Ovary (tissue), 9 donors: ENCODE measurements around the gene SDK1. TPM values are rescaled to one million over a fixed set of nuclear protein-coding genes. Genes with fewer than 3 reads are reported as not detected.

Source experiments
- DNase-seq, 5 donors: peaks; one replicate each; pipeline ENCODE4 v3.0.0-alpha.2; 2019 to 2020
- H3K27ac ChIP-seq, 2 donors: fragments of 200-600 bp; one replicate each; pipeline versions ENCODE4 v1.5.1 to v1.8.0; 2019 to 2022
- H3K27me3 ChIP-seq: fragments of 200-600 bp; one replicate; pipeline ENCODE4 v1.8.0; 2022
- H3K36me3 ChIP-seq: fragments of 200-600 bp; sonication (generic); one replicate; pipeline ENCODE4 v1.5.1; 2019
- H3K4me1 ChIP-seq: one replicate; pipeline ENCODE4 v1.8.1; 2013; ENCODE audit warnings: mild to moderate bottlenecking, moderate library complexity; ENCODE audit not compliant: insufficient read depth
- H3K4me3 ChIP-seq: fragments of 200-600 bp; sonication (generic); one replicate; pipeline ENCODE4 v1.5.1; 2017
- H3K9me3 ChIP-seq, 2 donors: fragments of 200-600 bp in 1 of 2; sonication (generic) in 1 of 2; one replicate each; pipeline versions ENCODE4 v1.5.1 to v1.8.1; 2013 to 2019; ENCODE audit warnings: mild to moderate bottlenecking in 1 of 2, moderate library complexity in 1 of 2
- CTCF ChIP-seq, 3 donors: fragments of 450-650 bp in 2 of 3; fragments of 200-600 bp in 1 of 3; IDR thresholded peaks; one replicate each; pipeline versions ENCODE4 v1.5.1 to v1.8.0; 2016 to 2022; ENCODE audit warnings: antibody characterized with exemption in 3 of 3, mild to moderate bottlenecking in 1 of 3
- EP300 ChIP-seq: sonication (generic); formaldehyde crosslinking; IDR thresholded peaks from one replicate; pipeline ENCODE4 v1.6.1; 2017; ENCODE audit warnings: antibody characterized with exemption
- POLR2A ChIP-seq: fragments of 450-650 bp; IDR thresholded peaks from one replicate; pipeline ENCODE4 v1.6.1; 2017; ENCODE audit warnings: antibody characterized with exemption, mild to moderate bottlenecking, moderate library complexity
- WGBS, 3 donors: extraction: QIAGEN DNeasy Blood & Tissue Kit in 1 of 3; methylation state at CpG; one replicate each; pipeline versions ENCODE4 v1.1.5 to v1.1.7; 2013 to 2017; 5-methylcytosine and 5-hydroxymethylcytosine counted together
- intact Hi-C, 4 donors: fragments of 100-400 bp; cut with DNase I; formaldehyde crosslinking; loops; one replicate each; pipeline versions ENCODE4 v1.11.0 to v1.15.1; 2022 to 2023
- polyA plus RNA-seq, 2 donors: library from polyadenylated mRNA; stranded (reverse); fragments of 200-250 nt in 1 of 2; fragments of 350-450 nt in 1 of 2; fragmentation: Illumina TruSeq in 1 of 2; extraction: RNeasy Lipid Tissue Mini Kit (QIAGEN cat#74804) in 1 of 2; gene quantifications; one replicate each; pipeline ENCODE4 v1.2.3, GENCODE V29; 2013 to 2014
- total RNA-seq, 7 donors: library from RNA; depleted of rRNA in 2 of 7; stranded (reverse); fragments of >200 nt in 2 of 7; fragmentation: NEBNext Ultra II Directional in 3 of 7; extraction: Animal tissue kit (Norgen Biotek cat#: 25700) in 3 of 7; gene quantifications; one replicate each; pipeline versions ENCODE4 v1.1.0 to v1.2.4, GENCODE V29; 2016 to 2023
- donor health status: DM: no; HTN: no; CAD: no; lungs with moderate emphysema.
- donor health status: DM: no; HTN: no; CAD: no.
- donor health status: Bipolar disorder and iron deficiency.
- donor health status: DM: yes; HTN: yes; CAD: no.
- donor health status: DM: no; HTN: no; CAD: no.
- donor health status: DM: yes; HTN: yes; CAD: no.

Gene SDK1
- total and polyA plus RNA-seq, 9 donors: 1.2 to 13.3 (median 4.4) TPM

GRCh38 chr7:4025694-4026615, 724.9 kb downstream of the SDK1 start:
- Histone ChIP-seq H3K9me3 (no peaks in the 10 kb centered on the region), H3K4me1 (no peaks in the 10 kb centered on the region), H3K27ac (no peak overlapping the region), H3K27me3 (no peaks in the 10 kb centered on the region), H3K36me3 (no peaks in the 10 kb centered on the region), H3K4me3 (no peak overlapping the region)
- intact Hi-C loops: no loop called here
- no peak for DNase-seq
- 63 to 70% (median 67%) methylated on average over 26 of the region's 26 CpGs for WGBS, 3 donors
- TF ChIP-seq POLR2A (no peak), EP300 (no peak), CTCF (IDR thresholded peaks at IDR 0.05) (no peak)

- Histone ChIP-seq H3K36me3 (no peaks in the 10 kb centered on the region), H3K9me3 (no peaks in the 10 kb centered on the region), H3K4me1 (no peaks in the 10 kb centered on the region), H3K27ac (no peak overlapping the region), H3K4me3 (no peak overlapping the region), H3K27me3 (no peaks in the 10 kb centered on the region)
- no peak for DNase-seq
- WGBS, 3 donors: 85 to 89% (median 88%) methylated on average over 10 of the region's 10 CpGs
- intact Hi-C loops: no loop called here
- no peak for TF ChIP-seq EP300
- no peak for TF ChIP-seq CTCF (IDR thresholded peaks at IDR 0.05)
- no peak for TF ChIP-seq POLR2A
Observed at GRCh38 chr7:4026941-4027486, 726.0 kb downstream of the SDK1 start.

GRCh38 chr7:4028221-4028620, 727.2 kb downstream of the SDK1 start:
- intact Hi-C loops: no loop called here
- no peak overlapping the region for H3K27ac ChIP-seq
- H3K4me3 ChIP-seq: no peak overlapping the region
- TF ChIP-seq EP300: no peak
- TF ChIP-seq POLR2A: no peak
- no peak for TF ChIP-seq CTCF (IDR thresholded peaks at IDR 0.05)
- H3K9me3 ChIP-seq: no peaks in the 10 kb centered on the region
- no peak for DNase-seq
- H3K4me1 ChIP-seq: no peaks in the 10 kb centered on the region
- H3K36me3 ChIP-seq: no peaks in the 10 kb centered on the region
- no peaks in the 10 kb centered on the region for H3K27me3 ChIP-seq
- WGBS, 3 donors: 77 to 86% (median 80%) methylated on average over 4 of the region's 4 CpGs

GRCh38 chr7:4029941-4030340, 728.9 kb downstream of the SDK1 start:
- Histone ChIP-seq H3K27me3 (no peaks in the 10 kb centered on the region), H3K27ac (no peak overlapping the region), H3K4me3 (no peak overlapping the region), H3K36me3 (no peaks in the 10 kb centered on the region), H3K9me3 (no peaks in the 10 kb centered on the region), H3K4me1 (no peaks in the 10 kb centered on the region)
- no peak for DNase-seq
- 92 to 95% (median 94%) methylated on average over 10 of the region's 10 CpGs for WGBS, 3 donors
- intact Hi-C loops: no loop called here
- TF ChIP-seq EP300 (no peak), CTCF (IDR thresholded peaks at IDR 0.05) (no peak), POLR2A (no peak)
